D721Med (cell line): ENCODE results near the gene KCTD18.

Source experiments
- DNase-seq: peaks from one replicate; pipeline ENCODE4 v3.0.0; 2011; ENCODE audit warnings: low spot score; ENCODE audit not compliant: insufficient read length
- FAIRE-seq: peaks from 2 replicates; lab custom pipeline; 2011; peaks lifted over from hg19 to GRCh38; lab: Jason Lieb, UNC
- TF ChIP-seq, protein P1 (sequence below): IDR thresholded peaks from 2 replicates; pipeline ENCODE4 v1.5.1; 2012; ENCODE audit warnings: mild to moderate bottlenecking, control low read depth; ENCODE audit not compliant: insufficient read depth; ENCODE audit errors: missing control alignments

The KCTD18 gene

GRCh38 chr2:200509612-200510433 lies at the start of gene KCTD18:
Gene KCTD18 (minus strand): TSS chr2:200510068. CDS start chr2:200507016, 3,052 bp downstream.
- DNase-seq (peak; percentile 92), FAIRE-seq (no peak)
- TF ChIP-seq, protein P1, sequence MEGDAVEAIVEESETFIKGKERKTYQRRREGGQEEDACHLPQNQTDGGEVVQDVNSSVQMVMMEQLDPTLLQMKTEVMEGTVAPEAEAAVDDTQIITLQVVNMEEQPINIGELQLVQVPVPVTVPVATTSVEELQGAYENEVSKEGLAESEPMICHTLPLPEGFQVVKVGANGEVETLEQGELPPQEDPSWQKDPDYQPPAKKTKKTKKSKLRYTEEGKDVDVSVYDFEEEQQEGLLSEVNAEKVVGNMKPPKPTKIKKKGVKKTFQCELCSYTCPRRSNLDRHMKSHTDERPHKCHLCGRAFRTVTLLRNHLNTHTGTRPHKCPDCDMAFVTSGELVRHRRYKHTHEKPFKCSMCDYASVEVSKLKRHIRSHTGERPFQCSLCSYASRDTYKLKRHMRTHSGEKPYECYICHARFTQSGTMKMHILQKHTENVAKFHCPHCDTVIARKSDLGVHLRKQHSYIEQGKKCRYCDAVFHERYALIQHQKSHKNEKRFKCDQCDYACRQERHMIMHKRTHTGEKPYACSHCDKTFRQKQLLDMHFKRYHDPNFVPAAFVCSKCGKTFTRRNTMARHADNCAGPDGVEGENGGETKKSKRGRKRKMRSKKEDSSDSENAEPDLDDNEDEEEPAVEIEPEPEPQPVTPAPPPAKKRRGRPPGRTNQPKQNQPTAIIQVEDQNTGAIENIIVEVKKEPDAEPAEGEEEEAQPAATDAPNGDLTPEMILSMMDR, result peak; percentile 67

DNA sequence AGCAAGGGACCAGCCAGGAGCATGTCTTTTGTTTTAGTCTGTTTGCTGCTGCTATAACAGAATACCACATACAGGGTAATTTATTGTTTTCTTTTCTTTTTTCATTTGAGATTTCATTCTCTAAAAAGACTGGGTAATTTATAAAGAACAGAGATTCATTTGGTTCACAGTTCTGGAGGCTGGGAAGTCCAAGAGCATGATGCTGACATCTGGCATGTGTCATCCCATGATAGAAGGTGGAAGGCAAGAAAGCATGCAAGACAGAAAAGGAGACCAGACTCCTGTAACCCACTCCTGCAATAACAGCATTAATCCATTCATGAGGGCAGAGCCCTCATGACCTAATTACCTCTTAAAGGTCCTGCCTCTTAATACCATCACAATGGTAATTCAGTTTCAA lies 30.9 kb upstream of the KCTD18 start:
- FAIRE-seq, result no peak
- no peak for DNase-seq
- TF ChIP-seq, protein P1, result no peak

GRCh38 chr2:200538139-200538538 lies 28.3 kb upstream of the KCTD18 start:
- no peak for FAIRE-seq
- TF ChIP-seq, protein P1, result no peak
- no peak for DNase-seq

DNA sequence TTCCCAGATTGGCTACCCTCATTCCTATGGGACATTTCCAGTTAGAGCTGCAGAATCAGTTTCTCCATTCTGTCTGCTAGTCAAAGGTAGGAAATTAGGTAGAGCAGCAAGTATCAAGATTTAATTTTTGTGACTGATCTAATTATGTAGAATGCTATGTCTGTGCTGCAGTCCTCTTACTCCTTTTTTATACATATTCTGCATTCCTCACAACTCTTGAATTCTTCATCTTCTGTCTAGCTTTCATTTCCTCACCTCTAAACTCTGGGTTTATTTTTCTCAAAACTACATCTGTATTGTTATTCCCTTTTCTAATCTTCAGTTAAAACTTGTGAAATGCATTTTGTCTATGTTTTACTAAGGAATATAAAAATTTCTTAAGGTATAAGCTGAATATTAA lies 24.7 kb upstream of the KCTD18 start:
- DNase-seq, result no peak
- no peak for FAIRE-seq
- TF ChIP-seq, protein P1, result no peak

DNA sequence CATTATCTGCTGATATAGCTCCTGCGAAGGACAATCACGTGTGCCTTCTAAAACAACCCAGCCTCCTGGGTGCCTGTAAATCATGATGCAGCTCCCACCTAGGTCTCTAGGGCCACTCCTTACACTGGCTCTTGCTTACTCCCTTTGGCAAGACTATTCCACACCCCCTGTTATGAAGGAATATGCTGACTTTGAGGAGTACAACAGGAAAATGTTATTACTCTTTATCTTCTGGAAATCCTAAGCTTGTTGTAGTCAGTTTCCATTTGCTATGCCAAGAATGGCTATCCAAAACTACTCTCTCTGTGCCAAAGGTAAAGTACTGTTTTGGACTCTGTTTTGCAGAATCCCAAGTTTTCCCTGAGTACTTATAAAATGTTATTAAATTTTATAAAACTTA lies 23.9 kb upstream of the KCTD18 start:
- TF ChIP-seq, protein P1, result no peak
- FAIRE-seq, result no peak
- DNase-seq, result no peak

DNA sequence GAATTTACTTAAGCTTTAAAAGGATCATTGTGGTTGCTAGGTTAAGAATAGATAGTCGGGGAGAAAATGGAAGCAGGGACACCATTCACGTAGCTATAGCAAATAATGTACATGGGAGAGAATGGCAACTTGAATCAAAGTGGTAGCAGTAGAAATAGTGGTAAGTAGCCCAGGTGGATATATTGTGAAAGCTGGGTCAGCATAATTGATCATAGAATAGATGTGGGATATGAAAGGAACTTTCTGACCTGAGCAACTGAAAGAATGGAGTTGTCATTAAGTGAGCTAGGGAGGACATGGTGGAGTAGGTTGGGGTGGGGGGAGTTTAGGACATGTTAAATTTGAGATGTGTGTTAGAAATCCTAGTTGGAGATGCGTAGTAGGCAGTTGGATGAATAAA lies 18.4 kb upstream of the KCTD18 start:
- TF ChIP-seq, protein P1, result no peak
- FAIRE-seq, result no peak
- DNase-seq, result no peak
